ENCODE results near the gene CCDC85A. TPM values are rescaled to one million over a fixed set of nuclear protein-coding genes. Genes with fewer than 3 reads are reported as not detected.

The CCDC85A gene
- total RNA-seq, 2 donors from 2014 or later: 0.40 to 0.42 TPM

GRCh38 chr2:56325661-56326345 lies 142.0 kb downstream of the CCDC85A start:
- no peaks in the 10 kb centered on the region for H3K9me3 ChIP-seq
- DNase-seq: no peak
- no peak overlapping the region for H3K27ac ChIP-seq
- no peak overlapping the region for H3K9ac ChIP-seq (ENCODE audit: low read depth in 2 of 2, low read length in 2 of 2)
- no peak overlapping the region for H3K4me3 ChIP-seq
- intact Hi-C loops (cut with DNase I): no loop called here
- no peaks in the 10 kb centered on the region for H3K27me3 ChIP-seq
- TF ChIP-seq CTCF (IDR thresholded peaks at IDR 0.05): no peak
- H3K4me1 ChIP-seq: no peaks in the 10 kb centered on the region
- no peaks in the 10 kb centered on the region for H3K36me3 ChIP-seq

GRCh38 chr2:56326346-56326741 lies 142.6 kb downstream of the CCDC85A start:
- TF ChIP-seq CTCF (IDR thresholded peaks at IDR 0.05): no peak
- H3K4me1 ChIP-seq: no peaks in the 10 kb centered on the region
- intact Hi-C loops (cut with DNase I): no loop called here

GRCh38 chr2:56331810-56332209 lies 148.0 kb downstream of the CCDC85A start:
- Histone ChIP-seq H3K4me1 (no peaks in the 10 kb centered on the region), H3K4me3 (no peak overlapping the region), H3K27me3 (no peaks in the 10 kb centered on the region), H3K9ac (ENCODE audit: low read depth in 2 of 2, low read length in 2 of 2) (no peak overlapping the region), H3K9me3 (no peaks in the 10 kb centered on the region), H3K36me3 (no peaks in the 10 kb centered on the region), H3K27ac (no peak overlapping the region)
- intact Hi-C loops (cut with DNase I): no loop called here
- no peak for TF ChIP-seq CTCF (IDR thresholded peaks at IDR 0.05)
- DNase-seq: no peak

More at GRCh38 chr2:56326346-56326741, 142.6 kb downstream of the CCDC85A start:
- Histone ChIP-seq H3K36me3 (no peaks in the 10 kb centered on the region), H3K27ac (no peak overlapping the region), H3K4me3 (no peak overlapping the region), H3K27me3 (no peaks in the 10 kb centered on the region), H3K9me3 (no peaks in the 10 kb centered on the region), H3K9ac (ENCODE audit: low read depth in 2 of 2, low read length in 2 of 2) (no peak overlapping the region)
- no peak for DNase-seq

- Histone ChIP-seq H3K9me3 (no peaks in the 10 kb centered on the region), H3K4me1 (no peaks in the 10 kb centered on the region), H3K36me3 (no peaks in the 10 kb centered on the region), H3K4me3 (no peak overlapping the region), H3K27me3 (no peaks in the 10 kb centered on the region), H3K9ac (ENCODE audit: low read depth in 2 of 2, low read length in 2 of 2) (no peak overlapping the region), H3K27ac (no peak overlapping the region)
- intact Hi-C loops (cut with DNase I): no loop called here
- no peak for DNase-seq
- TF ChIP-seq CTCF (IDR thresholded peaks at IDR 0.05): no peak
These were observed 150.2 kb downstream of the CCDC85A start for GRCh38 chr2:56333812-56334485.

GRCh38 chr2:56334622-56335021 lies 150.8 kb downstream of the CCDC85A start:
- Histone ChIP-seq H3K27me3 (no peaks in the 10 kb centered on the region), H3K27ac (no peak overlapping the region), H3K4me3 (no peak overlapping the region), H3K36me3 (no peaks in the 10 kb centered on the region), H3K9ac (ENCODE audit: low read depth in 2 of 2, low read length in 2 of 2) (no peak overlapping the region), H3K4me1 (no peaks in the 10 kb centered on the region), H3K9me3 (no peaks in the 10 kb centered on the region)
- no peak for DNase-seq
- TF ChIP-seq CTCF (IDR thresholded peaks at IDR 0.05): no peak
- intact Hi-C loops (cut with DNase I): no loop called here
